SK-N-SH (cell line): ENCODE results near the gene TFAP2E. TPM values are rescaled to one million over a fixed set of nuclear protein-coding genes. Genes with fewer than 3 reads are reported as not detected.

ENCODE experiments used
- CTCF ChIA-PET: fragments of 300-600, 350-600 bp; formaldehyde crosslinking; extraction: SDS; loops from one replicate; lab custom pipeline; 2021; lab: Yijun Ruan, JAX
- POLR2A ChIA-PET: fragments of 350-600 bp; sonication (Branson Sonifier 250); formaldehyde crosslinking; extraction: SDS; loops from one replicate; lab custom pipeline; 2020; ENCODE audit warnings: antibody characterized with exemption, inconsistent platforms; lab: Yijun Ruan, JAX
- DNase-seq: peaks from one replicate; pipeline ENCODE4 v3.0.0; 2012
- H2AFZ ChIP-seq: fragments of 200-600 bp; sonication (generic); 2 replicates; pipeline ENCODE4 v1.8.1; 2016; ENCODE audit warnings: antibody characterized with exemption, mild to moderate bottlenecking, low read depth
- H3F3A ChIP-seq: fragments of 200-600 bp; sonication (generic); replicated peaks from 2 replicates; pipeline ENCODE3; 2016; ENCODE audit warnings: antibody characterized with exemption, mild to moderate bottlenecking; ENCODE audit not compliant: insufficient read depth
- H3K27ac ChIP-seq, 2 experiments: fragments of 200-500 bp in 1 of 2; fragments of 200-600 bp in 1 of 2; sonication (Bioruptor generic) in 1 of 2; sonication (generic), shearing (Covaris generic) in 1 of 2; 2 replicates each; pipeline versions ENCODE4 v1.5.1 to v1.6.1; 2014 to 2016; ENCODE audit warnings: low read depth in 2 of 2, inconsistent platforms in 1 of 2, low read length in 1 of 2, mild to moderate bottlenecking in 1 of 2, mixed read lengths in 1 of 2
- H3K27me3 ChIP-seq: fragments of 200-600 bp; sonication (generic), shearing (Covaris generic); 2 replicates; pipeline ENCODE4 v1.6.1; 2016; ENCODE audit warnings: mixed run types; ENCODE audit not compliant: insufficient read depth
- H3K36me3 ChIP-seq, 2 experiments: fragments of 200-500 bp in 1 of 2; fragments of 200-600 bp in 1 of 2; sonication (Bioruptor generic) in 1 of 2; sonication (generic) in 1 of 2; replicated peaks in 1 of 2; 2 replicates each; pipeline versions ENCODE3 to v1.5.1; 2014 to 2016; ENCODE audit warnings: low read length in 1 of 2, mild to moderate bottlenecking in 1 of 2; ENCODE audit not compliant: insufficient read depth in 2 of 2, control insufficient read depth in 1 of 2
- H3K4me1 ChIP-seq, 2 experiments: fragments of 200-500 bp in 1 of 2; fragments of 200-600 bp in 1 of 2; sonication (Bioruptor generic) in 1 of 2; sonication (generic), shearing (Covaris generic) in 1 of 2; 2 replicates each; pipeline versions ENCODE4 v1.5.1 to v1.6.1; 2014 to 2016; ENCODE audit warnings: low read depth in 1 of 2, low read length in 1 of 2, mixed run types in 1 of 2; ENCODE audit not compliant: insufficient read depth in 2 of 2, control insufficient read depth in 1 of 2
- H3K4me2 ChIP-seq: fragments of 200-600 bp; sonication (generic), shearing (Covaris generic); 2 replicates; pipeline ENCODE4 v1.6.1; 2017; ENCODE audit warnings: mixed run types
- H3K4me3 ChIP-seq, 2 experiments: fragments of 200-500 bp in 1 of 2; fragments of 200-600 bp in 1 of 2; sonication (Bioruptor generic) in 1 of 2; sonication (generic), shearing (Covaris generic) in 1 of 2; 2 replicates each; pipeline versions ENCODE4 v1.5.1 to v1.8.1; 2014 to 2016; ENCODE audit warnings: low read depth in 2 of 2, inconsistent platforms in 1 of 2, low read length in 1 of 2, mild to moderate bottlenecking in 1 of 2, mixed read lengths in 1 of 2, moderate library complexity in 1 of 2
- H3K79me2 ChIP-seq: fragments of 200-600 bp; sonication (generic); 2 replicates; pipeline ENCODE4 v1.8.1; 2017; ENCODE audit warnings: mild to moderate bottlenecking; ENCODE audit not compliant: insufficient read depth
- H3K9ac ChIP-seq: fragments of 200-600 bp; sonication (generic); 2 replicates; pipeline ENCODE4 v1.6.1; 2017; ENCODE audit warnings: mixed run types
- H3K9me2 ChIP-seq: fragments of 200-600 bp; sonication (generic); 2 replicates; pipeline ENCODE4 v1.6.1; 2017; ENCODE audit warnings: mixed run types
- H3K9me3 ChIP-seq: fragments of 200-600 bp; sonication (generic); 2 replicates; pipeline ENCODE4 v1.6.1; 2017; ENCODE audit warnings: mixed run types, mild to moderate bottlenecking, moderate library complexity
- H4K20me1 ChIP-seq: fragments of 200-600 bp; sonication (generic); 2 replicates; pipeline ENCODE4 v1.6.1; 2017; ENCODE audit warnings: mild to moderate bottlenecking, mixed run types; ENCODE audit not compliant: insufficient read depth
- ELF1 ChIP-seq: IDR thresholded peaks from 2 replicates; pipeline ENCODE4 v1.4.0; 2012
- MEF2A ChIP-seq: IDR thresholded peaks from 2 replicates; pipeline ENCODE4 v1.4.0; 2012; ENCODE audit warnings: low read depth, borderline replicate concordance
- NRF1 ChIP-seq: IDR thresholded peaks from 2 replicates; pipeline ENCODE4 v1.6.1; 2012; ENCODE audit warnings: low read depth, mild to moderate bottlenecking, low read length
- POLR2AphosphoS5 ChIP-seq: IDR thresholded peaks from 2 replicates; pipeline ENCODE4 v1.6.1; 2012; ENCODE audit warnings: low read depth, low read length
- RCOR1 ChIP-seq: fragments of 150-350 bp; IDR thresholded peaks from 2 replicates; pipeline ENCODE4 v1.6.1; 2017; ENCODE audit warnings: antibody characterized with exemption, low read length
- RXRA ChIP-seq: IDR thresholded peaks from 2 replicates; pipeline ENCODE4 v1.4.0; 2012; ENCODE audit warnings: low read depth, mild to moderate bottlenecking, borderline replicate concordance
- TAF1 ChIP-seq: IDR thresholded peaks from 2 replicates; pipeline ENCODE4 v1.6.1; 2012; ENCODE audit warnings: low read depth, mild to moderate bottlenecking, low read length, moderate library complexity, borderline replicate concordance
- TCF12 ChIP-seq: IDR thresholded peaks from 2 replicates; pipeline ENCODE4 v1.4.0; 2012
- TEAD4 ChIP-seq: IDR thresholded peaks from 2 replicates; pipeline ENCODE4 v1.4.0; 2012; ENCODE audit warnings: mild to moderate bottlenecking, borderline replicate concordance; ENCODE audit not compliant: insufficient read depth
- WGBS: methylation state at CpG from one replicate; pipeline ENCODE4 v1.1.6; 2017; ENCODE audit warnings: low lambda C conversion rate; 5-methylcytosine and 5-hydroxymethylcytosine counted together
- polyA plus RNA-seq, 3 experiments: library from polyadenylated mRNA; depleted of rRNA; stranded (reverse); fragments of >200 nt; gene quantifications; 2 replicates each; pipeline ENCODE4 v1.2.3, GENCODE V29; 2012
- TF ChIP-seq, protein P1 (sequence below): IDR thresholded peaks from 2 replicates; pipeline ENCODE4 v1.4.0; 2012; ENCODE audit warnings: low read depth, borderline replicate concordance
- TF ChIP-seq, protein P2 (sequence below): IDR thresholded peaks from 2 replicates; pipeline ENCODE4 v1.4.0; 2012; ENCODE audit warnings: low read depth

The TFAP2E gene
- polyA plus RNA-seq, 1 of the 3 experiments (the other 2 are of a cell fraction), result 0.59 TPM

DNA sequence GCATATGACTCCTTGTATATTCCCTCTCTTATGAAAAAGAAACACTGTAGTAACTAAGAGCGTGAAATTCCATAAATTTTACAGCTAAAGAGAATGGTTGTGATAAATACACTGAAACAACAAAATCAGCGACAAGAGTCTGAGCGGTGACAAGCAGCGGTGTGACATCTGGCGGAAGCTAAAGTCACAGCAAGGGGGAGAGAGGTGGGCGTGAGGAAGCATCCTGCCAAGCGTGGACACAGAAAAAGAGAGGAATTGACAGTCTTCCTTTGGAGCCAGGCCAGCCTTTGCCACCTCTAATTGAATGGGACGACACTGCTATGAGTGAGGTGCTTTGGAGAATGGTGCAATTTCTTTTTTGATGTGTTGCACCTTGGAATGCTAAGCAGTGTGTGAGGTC, 42.3 kb downstream of the TFAP2E start:
- Histone ChIP-seq H3K9me2 (no peaks in the 10 kb centered on the region), H3K9me3 (no peaks in the 10 kb centered on the region), H3K4me3 (no peak overlapping the region), H3F3A (no peaks in the 10 kb centered on the region), H4K20me1 (peaks cover 8% of the 10 kb centered on the region), H3K79me2 (peaks cover 100% of the 10 kb centered on the region), H3K4me2 (no peak overlapping the region), H3K36me3 (peaks cover 31 to 49% of the 10 kb centered on the region in 2 experiments), H3K27ac (no peak overlapping the region), H3K27me3 (no peaks in the 10 kb centered on the region), H3K9ac (no peak overlapping the region), H3K4me1 (no peaks in the 10 kb centered on the region), H2AFZ (no peak overlapping the region)
- WGBS, result 98% methylated on average over 8 of the region's 8 CpGs
- DNase-seq, result no peak
- CTCF ChIA-PET, result interaction anchor here (1.1 to 1.4 kb wide), 2 partner anchors 100 to 111 kb away, joined by 4 to 5 read pairs; no protein-coding TSS in a partner anchor
- TF ChIP-seq, protein P1, sequence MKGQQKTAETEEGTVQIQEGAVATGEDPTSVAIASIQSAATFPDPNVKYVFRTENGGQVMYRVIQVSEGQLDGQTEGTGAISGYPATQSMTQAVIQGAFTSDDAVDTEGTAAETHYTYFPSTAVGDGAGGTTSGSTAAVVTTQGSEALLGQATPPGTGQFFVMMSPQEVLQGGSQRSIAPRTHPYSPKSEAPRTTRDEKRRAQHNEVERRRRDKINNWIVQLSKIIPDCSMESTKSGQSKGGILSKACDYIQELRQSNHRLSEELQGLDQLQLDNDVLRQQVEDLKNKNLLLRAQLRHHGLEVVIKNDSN, result no peak
- TF ChIP-seq TAF1 (no peak), RXRA (no peak), TEAD4 (no peak), ELF1 (no peak), RCOR1 (no peak)
- TF ChIP-seq, protein P2, sequence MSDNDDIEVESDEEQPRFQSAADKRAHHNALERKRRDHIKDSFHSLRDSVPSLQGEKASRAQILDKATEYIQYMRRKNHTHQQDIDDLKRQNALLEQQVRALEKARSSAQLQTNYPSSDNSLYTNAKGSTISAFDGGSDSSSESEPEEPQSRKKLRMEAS, result no peak
- POLR2A ChIA-PET, result no interaction called here

DNA sequence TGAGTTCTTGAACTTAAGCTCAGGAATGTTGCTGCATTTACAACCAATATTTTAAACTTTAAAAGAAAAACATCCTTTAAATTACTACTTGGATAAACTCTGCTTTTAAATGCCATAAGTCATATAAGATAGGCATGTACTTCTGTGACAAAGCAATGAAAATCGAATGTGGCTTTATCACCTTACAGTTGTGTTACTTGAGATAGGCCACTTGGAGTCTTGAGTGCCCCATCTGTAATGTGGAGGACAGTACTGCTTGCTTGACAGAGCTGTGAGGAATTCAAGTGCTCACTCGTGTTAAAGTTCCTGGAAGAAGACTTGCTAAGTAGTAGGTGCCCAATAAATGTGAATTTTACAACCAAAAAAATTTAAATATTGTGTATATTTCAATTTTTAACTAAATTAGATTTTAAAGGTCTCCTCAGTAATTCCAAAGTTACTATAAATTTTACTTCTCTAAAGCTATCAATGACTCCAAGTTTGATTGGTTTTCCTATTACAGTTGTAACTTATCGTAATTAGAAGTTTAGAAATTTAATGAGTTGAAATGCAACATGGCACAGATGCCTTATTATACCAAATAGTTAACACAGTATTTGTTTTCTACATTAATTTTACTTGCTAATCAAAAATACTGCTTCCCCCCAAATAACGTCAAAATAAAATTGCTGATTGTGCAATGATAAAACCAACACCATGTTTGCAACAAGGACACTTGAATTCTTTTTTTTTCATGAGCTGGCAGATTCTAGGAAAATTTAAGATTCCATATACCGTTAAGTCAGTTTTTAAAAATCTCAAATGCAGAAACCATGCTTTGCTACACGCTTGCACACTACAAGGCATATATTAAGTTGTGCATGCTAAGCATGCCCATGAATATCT, 46.4 kb downstream of the TFAP2E start:
- peaks cover 42 to 65% of the 10 kb centered on the region in 2 experiments for H3K36me3 ChIP-seq
- no peak overlapping the region for H3K27ac ChIP-seq
- no peaks in the 10 kb centered on the region for H3K9me3 ChIP-seq
- H4K20me1 ChIP-seq, result peaks cover 32% of the 10 kb centered on the region
- 90% methylated on average over 6 of the region's 6 CpGs for WGBS
- no peak for DNase-seq
- CTCF ChIA-PET, result interaction anchor here (0.8 to 1.8 kb wide), 8 partner anchors 9 to 107 kb away, joined by 3 to 6 read pairs (median 3); no protein-coding TSS in a partner anchor
- no peak overlapping the region; a peak in 1 of 4 replicates for H3K4me3 ChIP-seq
- H2AFZ ChIP-seq, result no peak overlapping the region
- no peaks in the 10 kb centered on the region for H3K9me2 ChIP-seq
- H3K9ac ChIP-seq, result no peak overlapping the region
- no peaks in the 10 kb centered on the region for H3F3A ChIP-seq
- no peak overlapping the region for H3K4me2 ChIP-seq
- POLR2A ChIA-PET, result no interaction called here
- no peaks in the 10 kb centered on the region for H3K4me1 ChIP-seq
- TF ChIP-seq NRF1 (no peak), POLR2AphosphoS5 (no peak), TCF12 (no peak), MEF2A (no peak)
- peaks cover 98% of the 10 kb centered on the region for H3K79me2 ChIP-seq
- no peaks in the 10 kb centered on the region for H3K27me3 ChIP-seq
